Dedifferentiated amniotic fluid mesenchymal stem cell (primary cell): ENCODE data around the gene BAZ1B.
"Not testable (repeated sequence)": the region's sequence is repeated elsewhere in the genome, so short reads cannot be mapped to it uniquely, and the experiment has no call there.

Experiments
- DNase-seq: peaks from one replicate; pipeline ENCODE4 v3.0.0-alpha.2; 2016; ENCODE audit errors: extremely low spot score

BAZ1B gene

GRCh38 chr7:73538510-73538909 is 16.4 kb upstream of the BAZ1B start:
- not testable (repeated sequence) for DNase-seq

- no peak for DNase-seq
Measured at GRCh38 chr7:73537051-73537450, 15.0 kb upstream of the BAZ1B start.

- DNase-seq, result no peak
Measured at GRCh38 chr7:73536479-73536878, 14.4 kb upstream of the BAZ1B start.

GRCh38 chr7:73535918-73536317 is 13.8 kb upstream of the BAZ1B start:
- not testable (repeated sequence) for DNase-seq

- DNase-seq, result no peak
Measured at GRCh38 chr7:73533742-73534141, 11.6 kb upstream of the BAZ1B start.

- no peak for DNase-seq
Measured at GRCh38 chr7:73532224-73532623, 10.1 kb upstream of the BAZ1B start.

- no peak for DNase-seq
Measured at GRCh38 chr7:73530800-73531199, 8.7 kb upstream of the BAZ1B start.

GRCh38 chr7:73526896-73527821 is 5.1 kb upstream of the BAZ1B start:
- no peak for DNase-seq

GRCh38 chr7:73526158-73526494 is 4.0 kb upstream of the BAZ1B start:
- not testable (repeated sequence) for DNase-seq

GRCh38 chr7:73521636-73522104 is 423 bp downstream of the BAZ1B start:
- DNase-seq, result no peak

GRCh38 chr7:73520673-73521635 is 1.1 kb downstream of the BAZ1B start:
- DNase-seq, result no peak

GRCh38 chr7:73519867-73520672 is 2.0 kb downstream of the BAZ1B start:
- no peak for DNase-seq

GRCh38 chr7:73518470-73518869 is 3.6 kb downstream of the BAZ1B start:
- no peak for DNase-seq

GRCh38 chr7:73517241-73517995 is 4.7 kb downstream of the BAZ1B start:
- no peak for DNase-seq

GRCh38 chr7:73515178-73515577 is 6.9 kb downstream of the BAZ1B start:
- no peak for DNase-seq

GRCh38 chr7:73512018-73512780 is 9.9 kb downstream of the BAZ1B start:
- DNase-seq, result no peak

- no peak for DNase-seq
Measured at GRCh38 chr7:73509463-73509862, 12.6 kb downstream of the BAZ1B start.

GRCh38 chr7:73507556-73507955 is 14.5 kb downstream of the BAZ1B start:
- DNase-seq, result no peak

- DNase-seq, result no peak
Measured at GRCh38 chr7:73504920-73505319, 17.2 kb downstream of the BAZ1B start.

GRCh38 chr7:73504017-73504416 is 18.1 kb downstream of the BAZ1B start:
- DNase-seq, result no peak
